GM23248 (cell line): Measurements from ENCODE around the gene CCT3.

Experiments
- EZH2 ChIP-seq: fragments of 200-600 bp; sonication (generic); IDR thresholded peaks from 2 replicates; pipeline ENCODE4 v1.6.1; 2018; ENCODE audit warnings: antibody characterized with exemption, mild to moderate bottlenecking; ENCODE audit not compliant: insufficient read depth, poor library complexity, severe bottlenecking
- EZH2phosphoT487 ChIP-seq: fragments of 200-600 bp; sonication (generic); IDR thresholded peaks from 2 replicates; pipeline ENCODE4 v1.6.1; 2018; ENCODE audit warnings: antibody characterized with exemption, moderate library complexity, mild to moderate bottlenecking, low read depth; ENCODE audit not compliant: insufficient read depth

GRCh38 chr1:156337052-156337887, 822 bp downstream of the CCT3 start:
- TF ChIP-seq EZH2 (no peak), EZH2phosphoT487 (no peak)
